Neural progenitor cell (in vitro differentiated cells): ENCODE measurements around the gene ITM2C.

Experiments
- CTCF ChIP-seq: fragments of 200-600 bp; sonication (generic); IDR thresholded peaks from 2 replicates; pipeline ENCODE4 v1.5.1; 2017; ENCODE audit warnings: antibody characterized with exemption, mild to moderate bottlenecking
- EZH2 ChIP-seq: fragments of 200-600 bp; sonication (generic); IDR thresholded peaks from 2 replicates; pipeline ENCODE4 v1.6.1; 2017; ENCODE audit warnings: antibody characterized with exemption, mild to moderate bottlenecking, moderate library complexity
- EZH2phosphoT487 ChIP-seq: fragments of 200-600 bp; sonication (generic); IDR thresholded peaks from 2 replicates; pipeline ENCODE4 v1.6.1; 2017; ENCODE audit warnings: antibody characterized with exemption

DNA sequence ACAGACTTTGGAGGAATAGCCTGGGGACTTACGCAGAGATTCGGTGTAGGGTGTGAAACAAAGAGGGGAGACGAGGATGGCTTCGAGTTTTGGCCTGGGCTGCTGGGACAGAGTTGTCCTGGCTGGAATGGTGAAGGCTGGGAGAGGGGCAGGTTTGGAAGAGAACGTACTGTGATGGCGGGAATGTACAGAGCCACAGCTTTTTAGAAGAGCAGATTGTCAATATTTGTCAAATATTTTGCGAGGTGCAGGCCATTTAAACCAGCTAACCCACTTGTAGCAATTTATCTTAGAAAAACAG is 14.4 kb upstream of the ITM2C start:
- TF ChIP-seq CTCF (no peak), EZH2phosphoT487 (no peak), EZH2 (no peak)
